HL-60 (cell line): Measurements from ENCODE around the gene FBXO21.

Experiments
- DNase-seq, 2 experiments: peaks; one replicate each; pipeline ENCODE4 v3.0.0-alpha.2; 2010 to 2020; ENCODE audit warnings: low read depth in 1 of 2, low spot score in 1 of 2
- H3K27ac ChIP-seq: fragments of 250-450 bp; sonication (Bioruptor Pico); replicated peaks from 2 replicates; pipeline ENCODE4 v1.5.1; 2020; ENCODE audit warnings: mild to moderate bottlenecking, moderate library complexity
- H3K27me3 ChIP-seq: fragments of 250-450 bp; sonication (Bioruptor Pico); 2 replicates; pipeline ENCODE4 v1.5.1; 2021; ENCODE audit warnings: mild to moderate bottlenecking, moderate library complexity; ENCODE audit not compliant: insufficient read depth, poor library complexity, severe bottlenecking
- H3K4me3 ChIP-seq: replicated peaks from 2 replicates; pipeline ENCODE4 v1.5.1; 2011; ENCODE audit warnings: mild to moderate bottlenecking, control low read depth, low read length; ENCODE audit not compliant: insufficient read depth
- CTCF ChIP-seq: IDR thresholded peaks from one replicate; pipeline ENCODE4 v1.5.1; 2011; ENCODE audit warnings: low read length, control low read depth, inconsistent platforms; ENCODE audit not compliant: insufficient read depth
- GABPA ChIP-seq: IDR thresholded peaks from 2 replicates; pipeline ENCODE4 v1.6.1; 2012; ENCODE audit warnings: low read depth
- POLR2AphosphoS5 ChIP-seq: IDR thresholded peaks from 2 replicates; pipeline ENCODE4 v1.6.1; 2012; ENCODE audit warnings: low read depth
- REST ChIP-seq: IDR thresholded peaks from 2 replicates; pipeline ENCODE4 v1.6.1; 2012; ENCODE audit warnings: low read depth; ENCODE audit not compliant: insufficient replicate concordance
- SPI1 ChIP-seq: IDR thresholded peaks from 2 replicates; pipeline ENCODE4 v1.6.1; 2012; ENCODE audit warnings: low read depth, mild to moderate bottlenecking, borderline replicate concordance

The FBXO21 gene

GRCh38 chr12:117188961-117189724 is 1.1 kb downstream of the FBXO21 start:
- H3K27ac ChIP-seq = no peak overlapping the region
- DNase-seq = no peak
- no peaks in the 10 kb centered on the region for H3K27me3 ChIP-seq
- TF ChIP-seq REST = no peak
- TF ChIP-seq POLR2AphosphoS5 = no peak
- no peak for TF ChIP-seq GABPA
- no peak for TF ChIP-seq CTCF
- TF ChIP-seq SPI1 = no peak
- H3K4me3 ChIP-seq = peak overlapping the region; percentile 94

- TF ChIP-seq CTCF = no peak
- no peak for TF ChIP-seq POLR2AphosphoS5
- TF ChIP-seq SPI1 = no peak
- TF ChIP-seq REST = no peak
- TF ChIP-seq GABPA = no peak
- Histone ChIP-seq H3K27me3 (no peaks in the 10 kb centered on the region), H3K4me3 (no peak overlapping the region), H3K27ac (no peak overlapping the region)
- no peak for DNase-seq
Measured at GRCh38 chr12:117188121-117188665, 2.1 kb downstream of the FBXO21 start.

- Histone ChIP-seq H3K4me3 (no peak overlapping the region), H3K27ac (no peak overlapping the region), H3K27me3 (no peaks in the 10 kb centered on the region)
- no peak for DNase-seq
- TF ChIP-seq CTCF (no peak), REST (no peak), POLR2AphosphoS5 (no peak), SPI1 (no peak), GABPA (no peak)
Measured at GRCh38 chr12:117187421-117187820, 2.8 kb downstream of the FBXO21 start.
